GM06990 (cell line): ENCODE measurements around the gene ZNF19.

Source experiments
- DNase-seq: peaks from one replicate; pipeline ENCODE4 v3.0.0-alpha.2; 2011; ENCODE audit not compliant: insufficient read length; ENCODE audit errors: extremely low read depth
- H3K27me3 ChIP-seq: replicated peaks from 2 replicates; pipeline ENCODE4 v1.6.0; 2011; ENCODE audit warnings: low read length; ENCODE audit not compliant: control insufficient read depth, insufficient read depth
- H3K36me3 ChIP-seq: 2 replicates; pipeline ENCODE4 v1.5.1; 2011; ENCODE audit warnings: low read length; ENCODE audit not compliant: control insufficient read depth, insufficient read depth
- H3K4me3 ChIP-seq: replicated peaks from 2 replicates; pipeline ENCODE4 v1.5.1; 2011; ENCODE audit warnings: low read depth, mild to moderate bottlenecking, control low read depth, low read length
- TF ChIP-seq, protein P1 (sequence below): IDR thresholded peaks from 2 replicates; pipeline ENCODE4 v1.5.1; 2011; ENCODE audit warnings: low read length, control low read depth, mild to moderate bottlenecking, inconsistent platforms; ENCODE audit not compliant: insufficient read depth, poor library complexity, severe bottlenecking

The ZNF19 gene

DNA sequence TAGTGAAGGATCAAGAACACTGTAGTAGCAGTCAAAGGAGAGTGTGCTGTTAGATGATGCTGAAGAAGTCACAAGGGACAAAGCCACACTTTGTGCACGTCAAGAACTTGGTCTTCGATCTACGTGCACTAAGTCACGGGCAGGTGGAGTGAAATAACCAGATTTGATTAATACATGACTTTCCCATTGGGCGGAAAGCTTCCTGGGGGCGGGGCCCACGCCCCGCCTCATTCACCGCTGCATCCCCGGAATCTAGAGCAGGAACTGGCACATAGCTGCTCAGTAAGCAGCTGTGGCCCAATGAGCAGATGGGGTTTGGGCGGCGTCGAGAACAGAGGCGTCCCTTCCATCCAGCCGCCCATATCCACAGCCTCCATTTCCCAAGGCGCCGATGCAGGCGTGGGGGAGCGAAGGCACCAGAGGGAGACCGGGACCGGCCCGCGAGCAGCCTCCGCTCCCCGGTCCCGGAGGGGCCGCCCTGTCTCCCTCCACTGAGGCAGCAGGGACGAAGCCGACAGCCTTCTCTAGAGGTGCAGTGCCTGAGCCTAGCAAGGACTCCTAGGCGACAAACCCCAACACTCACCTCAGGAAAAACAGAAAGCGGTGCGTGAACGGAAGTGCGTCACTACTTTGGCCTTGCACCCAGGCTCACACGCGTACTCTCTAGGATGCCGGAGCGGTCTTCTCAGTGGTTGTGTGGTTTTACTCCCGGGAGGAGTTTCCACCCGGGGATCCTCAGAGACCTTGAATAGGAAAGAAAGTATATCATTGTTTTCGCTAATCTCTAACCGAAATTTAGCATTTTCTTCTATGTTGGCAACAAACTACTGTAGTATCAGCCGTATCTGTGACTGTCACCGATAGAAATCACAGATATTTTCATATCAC, 4.9 kb downstream of the ZNF19 start:
- TF ChIP-seq, protein P1, sequence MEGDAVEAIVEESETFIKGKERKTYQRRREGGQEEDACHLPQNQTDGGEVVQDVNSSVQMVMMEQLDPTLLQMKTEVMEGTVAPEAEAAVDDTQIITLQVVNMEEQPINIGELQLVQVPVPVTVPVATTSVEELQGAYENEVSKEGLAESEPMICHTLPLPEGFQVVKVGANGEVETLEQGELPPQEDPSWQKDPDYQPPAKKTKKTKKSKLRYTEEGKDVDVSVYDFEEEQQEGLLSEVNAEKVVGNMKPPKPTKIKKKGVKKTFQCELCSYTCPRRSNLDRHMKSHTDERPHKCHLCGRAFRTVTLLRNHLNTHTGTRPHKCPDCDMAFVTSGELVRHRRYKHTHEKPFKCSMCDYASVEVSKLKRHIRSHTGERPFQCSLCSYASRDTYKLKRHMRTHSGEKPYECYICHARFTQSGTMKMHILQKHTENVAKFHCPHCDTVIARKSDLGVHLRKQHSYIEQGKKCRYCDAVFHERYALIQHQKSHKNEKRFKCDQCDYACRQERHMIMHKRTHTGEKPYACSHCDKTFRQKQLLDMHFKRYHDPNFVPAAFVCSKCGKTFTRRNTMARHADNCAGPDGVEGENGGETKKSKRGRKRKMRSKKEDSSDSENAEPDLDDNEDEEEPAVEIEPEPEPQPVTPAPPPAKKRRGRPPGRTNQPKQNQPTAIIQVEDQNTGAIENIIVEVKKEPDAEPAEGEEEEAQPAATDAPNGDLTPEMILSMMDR, result no peak
- Histone ChIP-seq H3K36me3 (no peaks in the 10 kb centered on the region), H3K4me3 (peak overlapping the region; percentile 80), H3K27me3 (no peaks in the 10 kb centered on the region)
- DNase-seq, result peak; percentile 87

DNA sequence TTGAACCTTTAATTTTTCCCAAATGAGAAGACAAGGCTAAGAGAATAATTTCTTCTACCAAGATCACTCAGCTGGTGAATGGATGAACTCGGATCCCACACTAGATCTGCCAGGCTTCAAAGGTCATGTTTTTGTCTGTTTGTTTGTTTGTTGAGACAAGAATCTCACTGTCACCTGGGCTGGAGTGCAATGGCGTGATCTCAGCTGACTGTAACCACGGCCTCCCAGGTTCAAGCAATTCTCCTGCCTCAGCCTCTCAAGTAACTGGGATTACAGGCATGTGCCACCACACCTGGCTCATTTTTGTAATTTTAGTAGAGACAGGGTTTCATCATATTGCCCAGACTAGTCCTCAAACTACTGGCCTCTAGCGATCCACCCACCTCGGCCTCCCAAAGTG, 6.6 kb downstream of the ZNF19 start:
- H3K27me3 ChIP-seq, result no peaks in the 10 kb centered on the region
- TF ChIP-seq, protein P1, result no peak
- H3K4me3 ChIP-seq, result no peak overlapping the region
- DNase-seq, result no peak
- no peaks in the 10 kb centered on the region for H3K36me3 ChIP-seq

DNA sequence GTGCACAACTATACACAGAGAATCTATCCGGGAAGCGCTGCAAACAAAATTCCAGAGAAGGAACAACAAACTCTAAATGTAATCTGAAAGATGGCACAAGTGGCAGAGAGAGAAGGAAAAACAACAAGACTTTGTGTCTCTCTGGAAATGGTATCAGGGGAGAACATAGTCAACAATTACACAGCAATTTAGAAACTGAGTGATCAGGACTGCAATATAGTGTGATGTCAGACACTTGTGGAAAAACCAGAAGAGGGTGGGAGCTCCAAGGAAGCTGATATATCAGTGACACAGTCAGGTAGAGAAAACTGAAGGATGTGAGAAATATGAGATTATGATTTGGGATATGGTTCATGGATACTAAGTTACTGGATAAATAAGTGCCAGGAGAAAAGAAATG, 8.2 kb downstream of the ZNF19 start:
- Histone ChIP-seq H3K36me3 (no peaks in the 10 kb centered on the region), H3K4me3 (no peak overlapping the region), H3K27me3 (no peaks in the 10 kb centered on the region)
- no peak for DNase-seq
- TF ChIP-seq, protein P1, result no peak

DNA sequence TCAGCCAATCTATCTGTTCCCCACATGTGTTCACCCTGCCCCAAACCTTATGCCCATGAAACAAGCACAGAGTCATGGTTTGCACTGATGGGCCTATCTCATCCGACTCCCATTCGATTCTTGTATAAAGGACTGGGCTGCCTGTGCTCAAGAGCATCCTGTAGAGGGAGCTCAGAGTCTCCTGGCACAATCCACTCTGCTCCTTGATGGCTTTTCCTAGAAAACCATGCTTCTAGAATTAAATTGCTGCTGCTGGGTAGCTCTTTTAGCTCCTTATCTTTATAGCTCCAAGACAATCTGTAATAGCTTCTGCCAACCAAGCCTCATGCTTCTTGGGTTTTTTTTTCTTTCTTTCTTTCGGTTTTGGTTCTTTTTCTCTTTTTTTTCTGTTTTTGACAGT, 9.7 kb downstream of the ZNF19 start:
- TF ChIP-seq, protein P1, result peak; percentile 47
- Histone ChIP-seq H3K27me3 (no peaks in the 10 kb centered on the region), H3K36me3 (no peaks in the 10 kb centered on the region; the same call in 1 of the 2 replicates), H3K4me3 (no peak overlapping the region)
- no peak for DNase-seq

DNA sequence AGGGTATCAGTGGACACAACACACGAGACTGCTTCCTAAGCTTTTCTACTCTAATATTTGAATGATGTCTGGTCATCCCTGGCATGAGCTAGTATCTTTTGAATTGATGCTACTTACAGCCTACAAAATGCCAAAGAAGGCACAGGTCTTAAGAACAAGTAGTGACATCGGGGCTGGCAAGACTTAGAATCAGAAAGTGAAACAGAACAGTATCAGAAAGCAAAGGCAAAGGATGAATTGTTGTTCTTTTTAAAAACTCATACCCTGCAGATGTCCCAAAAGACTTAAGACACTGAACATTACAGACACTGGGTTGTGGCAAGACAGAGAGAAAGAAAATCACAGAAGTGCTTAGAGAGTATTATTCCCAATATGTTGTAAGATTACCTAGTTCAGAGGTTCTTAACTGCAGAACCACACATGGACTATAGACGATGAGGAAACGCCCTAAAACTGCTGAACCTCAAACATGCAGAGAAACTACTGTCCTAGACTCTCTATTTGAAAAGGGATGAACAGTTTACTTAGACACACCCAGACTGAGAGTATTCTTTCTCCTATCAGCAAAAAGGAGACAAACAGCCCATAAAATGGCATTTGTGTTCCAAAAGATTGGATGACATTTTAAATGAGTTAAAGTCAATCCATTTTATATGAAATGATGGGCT, 12.5 kb downstream of the ZNF19 start:
- Histone ChIP-seq H3K4me3 (0 out of 2 replicates have a peak overlapping the region, but pooled peaks have one; percentile 3), H3K27me3 (no peaks in the 10 kb centered on the region), H3K36me3 (no peaks in the 10 kb centered on the region; the same call in 1 of the 2 replicates)
- no peak for DNase-seq
- TF ChIP-seq, protein P1, result no peak
